ENCODE measurements around the gene LRRC28. TPM values are rescaled to one million over a fixed set of nuclear protein-coding genes. Genes with fewer than 3 reads are reported as not detected.

The LRRC28 gene
- total and polyA plus RNA-seq, 9 of the 15 experiments (the other 6 are each of a cell fraction or from before 2014, with no cell fraction given), result 5.5 to 17.4 (median 7.9) TPM

DNA sequence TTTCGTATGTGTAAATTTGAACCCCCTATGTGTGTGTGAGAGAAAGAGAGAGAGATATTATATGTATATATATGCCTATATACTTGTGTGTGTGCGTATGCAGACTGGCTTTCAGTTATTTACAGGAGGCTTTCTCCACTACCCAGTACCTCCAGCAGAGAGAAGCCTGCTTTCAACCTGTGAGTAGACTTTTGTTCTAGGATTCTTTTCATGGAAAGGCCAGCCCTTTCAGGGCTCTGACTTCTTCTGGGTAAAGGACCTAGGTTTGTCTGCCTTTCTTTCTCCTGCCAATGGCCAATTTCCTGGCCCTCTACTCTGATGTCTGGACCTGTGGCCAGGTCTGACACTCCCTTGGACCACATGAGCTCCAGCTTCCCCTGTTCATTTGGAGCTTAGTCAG is 23.8 kb downstream of the LRRC28 start (continued):
- TF ChIP-seq, protein P1, sequence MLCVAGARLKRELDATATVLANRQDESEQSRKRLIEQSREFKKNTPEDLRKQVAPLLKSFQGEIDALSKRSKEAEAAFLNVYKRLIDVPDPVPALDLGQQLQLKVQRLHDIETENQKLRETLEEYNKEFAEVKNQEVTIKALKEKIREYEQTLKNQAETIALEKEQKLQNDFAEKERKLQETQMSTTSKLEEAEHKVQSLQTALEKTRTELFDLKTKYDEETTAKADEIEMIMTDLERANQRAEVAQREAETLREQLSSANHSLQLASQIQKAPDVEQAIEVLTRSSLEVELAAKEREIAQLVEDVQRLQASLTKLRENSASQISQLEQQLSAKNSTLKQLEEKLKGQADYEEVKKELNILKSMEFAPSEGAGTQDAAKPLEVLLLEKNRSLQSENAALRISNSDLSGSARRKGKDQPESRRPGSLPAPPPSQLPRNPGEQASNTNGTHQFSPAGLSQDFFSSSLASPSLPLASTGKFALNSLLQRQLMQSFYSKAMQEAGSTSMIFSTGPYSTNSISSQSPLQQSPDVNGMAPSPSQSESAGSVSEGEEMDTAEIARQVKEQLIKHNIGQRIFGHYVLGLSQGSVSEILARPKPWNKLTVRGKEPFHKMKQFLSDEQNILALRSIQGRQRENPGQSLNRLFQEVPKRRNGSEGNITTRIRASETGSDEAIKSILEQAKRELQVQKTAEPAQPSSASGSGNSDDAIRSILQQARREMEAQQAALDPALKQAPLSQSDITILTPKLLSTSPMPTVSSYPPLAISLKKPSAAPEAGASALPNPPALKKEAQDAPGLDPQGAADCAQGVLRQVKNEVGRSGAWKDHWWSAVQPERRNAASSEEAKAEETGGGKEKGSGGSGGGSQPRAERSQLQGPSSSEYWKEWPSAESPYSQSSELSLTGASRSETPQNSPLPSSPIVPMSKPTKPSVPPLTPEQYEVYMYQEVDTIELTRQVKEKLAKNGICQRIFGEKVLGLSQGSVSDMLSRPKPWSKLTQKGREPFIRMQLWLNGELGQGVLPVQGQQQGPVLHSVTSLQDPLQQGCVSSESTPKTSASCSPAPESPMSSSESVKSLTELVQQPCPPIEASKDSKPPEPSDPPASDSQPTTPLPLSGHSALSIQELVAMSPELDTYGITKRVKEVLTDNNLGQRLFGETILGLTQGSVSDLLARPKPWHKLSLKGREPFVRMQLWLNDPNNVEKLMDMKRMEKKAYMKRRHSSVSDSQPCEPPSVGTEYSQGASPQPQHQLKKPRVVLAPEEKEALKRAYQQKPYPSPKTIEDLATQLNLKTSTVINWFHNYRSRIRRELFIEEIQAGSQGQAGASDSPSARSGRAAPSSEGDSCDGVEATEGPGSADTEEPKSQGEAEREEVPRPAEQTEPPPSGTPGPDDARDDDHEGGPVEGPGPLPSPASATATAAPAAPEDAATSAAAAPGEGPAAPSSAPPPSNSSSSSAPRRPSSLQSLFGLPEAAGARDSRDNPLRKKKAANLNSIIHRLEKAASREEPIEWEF (CRISPR knock-in tag; IDR thresholded peaks at IDR 0.05), result no peak
- no peak for TF ChIP-seq NFE2L1 (tag; IDR thresholded peaks at IDR 0.05; ENCODE audit: borderline replicate concordance, low read depth)
- TF ChIP-seq ZNF311 (CRISPR knock-in tag; IDR thresholded peaks at IDR 0.05), result no peak
- no peak for TF ChIP-seq ZNF347 (CRISPR knock-in tag; IDR thresholded peaks at IDR 0.05; ENCODE audit: low read depth)
- TF ChIP-seq, protein P2, sequence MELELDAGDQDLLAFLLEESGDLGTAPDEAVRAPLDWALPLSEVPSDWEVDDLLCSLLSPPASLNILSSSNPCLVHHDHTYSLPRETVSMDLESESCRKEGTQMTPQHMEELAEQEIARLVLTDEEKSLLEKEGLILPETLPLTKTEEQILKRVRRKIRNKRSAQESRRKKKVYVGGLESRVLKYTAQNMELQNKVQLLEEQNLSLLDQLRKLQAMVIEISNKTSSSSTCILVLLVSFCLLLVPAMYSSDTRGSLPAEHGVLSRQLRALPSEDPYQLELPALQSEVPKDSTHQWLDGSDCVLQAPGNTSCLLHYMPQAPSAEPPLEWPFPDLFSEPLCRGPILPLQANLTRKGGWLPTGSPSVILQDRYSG (tag; conservative IDR thresholded peaks at IDR 0.05; ENCODE audit: low read depth), result no peak
- TF ChIP-seq MECOM (CRISPR knock-in tag; IDR thresholded peaks at IDR 0.05), result no peak
- TF ChIP-seq NUFIP1 (IDR thresholded peaks at IDR 0.05; ENCODE audit: partially characterized antibody), result no peak
- TF ChIP-seq, protein P3, sequence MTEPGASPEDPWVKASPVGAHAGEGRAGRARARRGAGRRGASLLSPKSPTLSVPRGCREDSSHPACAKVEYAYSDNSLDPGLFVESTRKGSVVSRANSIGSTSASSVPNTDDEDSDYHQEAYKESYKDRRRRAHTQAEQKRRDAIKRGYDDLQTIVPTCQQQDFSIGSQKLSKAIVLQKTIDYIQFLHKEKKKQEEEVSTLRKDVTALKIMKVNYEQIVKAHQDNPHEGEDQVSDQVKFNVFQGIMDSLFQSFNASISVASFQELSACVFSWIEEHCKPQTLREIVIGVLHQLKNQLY (CRISPR knock-in tag; conservative IDR thresholded peaks at IDR 0.05), result no peak
- TF ChIP-seq TEAD1 (CRISPR knock-in tag; IDR thresholded peaks at IDR 0.05), result no peak
- TF ChIP-seq, protein P4, sequence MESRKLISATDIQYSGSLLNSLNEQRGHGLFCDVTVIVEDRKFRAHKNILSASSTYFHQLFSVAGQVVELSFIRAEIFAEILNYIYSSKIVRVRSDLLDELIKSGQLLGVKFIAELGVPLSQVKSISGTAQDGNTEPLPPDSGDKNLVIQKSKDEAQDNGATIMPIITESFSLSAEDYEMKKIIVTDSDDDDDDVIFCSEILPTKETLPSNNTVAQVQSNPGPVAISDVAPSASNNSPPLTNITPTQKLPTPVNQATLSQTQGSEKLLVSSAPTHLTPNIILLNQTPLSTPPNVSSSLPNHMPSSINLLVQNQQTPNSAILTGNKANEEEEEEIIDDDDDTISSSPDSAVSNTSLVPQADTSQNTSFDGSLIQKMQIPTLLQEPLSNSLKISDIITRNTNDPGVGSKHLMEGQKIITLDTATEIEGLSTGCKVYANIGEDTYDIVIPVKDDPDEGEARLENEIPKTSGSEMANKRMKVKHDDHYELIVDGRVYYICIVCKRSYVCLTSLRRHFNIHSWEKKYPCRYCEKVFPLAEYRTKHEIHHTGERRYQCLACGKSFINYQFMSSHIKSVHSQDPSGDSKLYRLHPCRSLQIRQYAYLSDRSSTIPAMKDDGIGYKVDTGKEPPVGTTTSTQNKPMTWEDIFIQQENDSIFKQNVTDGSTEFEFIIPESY (CRISPR knock-in tag; IDR thresholded peaks at IDR 0.05), result no peak

Measured in K562 (cell line).